ENCODE data around the gene CEACAM1. TPM values are rescaled to one million over a fixed set of nuclear protein-coding genes. Genes with fewer than 3 reads are reported as not detected.

Gene CEACAM1
- total and polyA plus RNA-seq, 2 donors (not counting 1 experiment from before 2014, with no cell fraction given), result 0.03 TPM; not detected in 1

GRCh38 chr19:42498169-42498757 is 30.0 kb downstream of the CEACAM1 start:
- Histone ChIP-seq H3K4me1 (ENCODE audit: control insufficient read depth, extremely low read depth, insufficient read depth, low read length) (no peaks in the 10 kb centered on the region), H4K20me1 (ENCODE audit: control insufficient read depth, extremely low read depth, insufficient read depth, low read length) (no peaks in the 10 kb centered on the region), H3K27me3 (ENCODE audit: control insufficient read depth, insufficient read depth, low read length) (peaks cover 10% of the 10 kb centered on the region), H3K27ac (ENCODE audit: insufficient read depth, low read length) (no peak overlapping the region), H3K36me3 (ENCODE audit: control insufficient read depth, insufficient read depth, low read length) (no peaks in the 10 kb centered on the region), H3K79me2 (ENCODE audit: control insufficient read depth, insufficient read depth, low read length) (no peaks in the 10 kb centered on the region), H3K9me3 (ENCODE audit: control insufficient read depth, insufficient read depth, low read depth, low read length) (no peaks in the 10 kb centered on the region), H2AFZ (ENCODE audit: low read length) (no peak overlapping the region), H3K4me2 (ENCODE audit: extremely low read depth, insufficient read depth, low read length) (no peak overlapping the region), H3K4me3 (replicated peaks in 1 of 4; ENCODE audit: control extremely low read depth in 1 of 4, insufficient read depth in 1 of 4, low read depth in 3 of 4, low read length in 4 of 4) (no peak overlapping the region), H3K9ac (ENCODE audit: insufficient read depth, low read length) (no peak overlapping the region)
- no peak for DNase-seq (ENCODE audit: low read depth in 2 of 2)
- TF ChIP-seq EZH2 (IDR thresholded peaks at IDR 0.05; ENCODE audit: low read length, missing control alignments) (no peak), CTCF (conservative IDR thresholded peaks at IDR 0.05 in 1 of 2, IDR thresholded peaks at IDR 0.05 in 1 of 2; ENCODE audit: low read depth in 1 of 2, low read length in 2 of 2) (no peak)

- H3K79me2 ChIP-seq (ENCODE audit: control insufficient read depth, insufficient read depth, low read length), result no peaks in the 10 kb centered on the region
- no peak overlapping the region for H3K9ac ChIP-seq (ENCODE audit: insufficient read depth, low read length)
- no peak for TF ChIP-seq EZH2 (IDR thresholded peaks at IDR 0.05; ENCODE audit: low read length, missing control alignments)
- no peak for TF ChIP-seq CTCF (conservative IDR thresholded peaks at IDR 0.05 in 1 of 2, IDR thresholded peaks at IDR 0.05 in 1 of 2; ENCODE audit: low read depth in 1 of 2, low read length in 2 of 2)
- H2AFZ ChIP-seq (ENCODE audit: low read length), result no peak overlapping the region
- no peaks in the 10 kb centered on the region for H3K4me1 ChIP-seq (ENCODE audit: control insufficient read depth, extremely low read depth, insufficient read depth, low read length)
- H3K27ac ChIP-seq (ENCODE audit: insufficient read depth, low read length), result no peak overlapping the region
- H3K9me3 ChIP-seq (ENCODE audit: control insufficient read depth, insufficient read depth, low read depth, low read length), result no peaks in the 10 kb centered on the region
- no peak for DNase-seq (ENCODE audit: low read depth in 2 of 2)
- no peaks in the 10 kb centered on the region for H4K20me1 ChIP-seq (ENCODE audit: control insufficient read depth, extremely low read depth, insufficient read depth, low read length)
- no peak overlapping the region for H3K4me2 ChIP-seq (ENCODE audit: extremely low read depth, insufficient read depth, low read length)
- H3K27me3 ChIP-seq (ENCODE audit: control insufficient read depth, insufficient read depth, low read length), result peaks cover 10% of the 10 kb centered on the region
- no peak overlapping the region for H3K4me3 ChIP-seq (replicated peaks in 1 of 4; ENCODE audit: control extremely low read depth in 1 of 4, insufficient read depth in 1 of 4, low read depth in 3 of 4, low read length in 4 of 4)
- H3K36me3 ChIP-seq (ENCODE audit: control insufficient read depth, insufficient read depth, low read length), result no peaks in the 10 kb centered on the region
These were observed 30.7 kb downstream of the CEACAM1 start for GRCh38 chr19:42497492-42498168.

DNA sequence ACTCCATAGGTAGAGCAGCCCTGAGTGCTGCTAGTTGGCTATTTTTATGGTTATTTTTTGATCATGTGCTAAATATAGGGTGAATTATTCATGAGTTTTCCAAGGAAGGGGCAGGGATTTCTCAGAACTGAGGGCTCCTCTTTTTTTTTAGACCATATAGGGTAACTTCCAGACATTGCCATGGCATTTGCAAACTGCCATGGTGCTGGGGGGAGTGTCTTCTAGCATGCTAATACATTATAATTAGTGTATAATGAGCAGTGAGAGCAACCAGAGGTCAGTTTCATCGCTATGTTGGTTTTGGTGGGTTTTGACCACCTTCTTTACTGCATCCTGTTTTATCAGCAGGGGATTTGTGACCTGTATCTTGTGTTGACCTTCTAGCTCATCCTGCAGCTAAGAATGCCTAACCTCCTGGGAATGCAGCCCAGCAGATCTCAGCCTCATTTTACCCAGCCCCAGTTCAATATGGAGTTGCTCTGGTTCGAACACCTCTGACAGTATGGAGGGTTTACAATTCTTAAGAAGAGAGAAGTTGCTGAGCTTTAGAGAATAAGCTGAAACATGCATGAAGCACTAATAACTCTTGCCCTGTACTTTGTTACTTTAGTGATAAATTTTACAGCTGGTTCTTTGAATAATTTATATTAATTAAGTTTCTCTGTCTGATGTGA is 31.7 kb downstream of the CEACAM1 start:
- no peak overlapping the region for H3K27ac ChIP-seq (ENCODE audit: insufficient read depth, low read length)
- H3K4me3 ChIP-seq (replicated peaks in 1 of 4; ENCODE audit: control extremely low read depth in 1 of 4, insufficient read depth in 1 of 4, low read depth in 3 of 4, low read length in 4 of 4), result no peak overlapping the region
- H3K36me3 ChIP-seq (ENCODE audit: control insufficient read depth, insufficient read depth, low read length), result no peaks in the 10 kb centered on the region
- H3K9me3 ChIP-seq (ENCODE audit: control insufficient read depth, insufficient read depth, low read depth, low read length), result no peaks in the 10 kb centered on the region
- H4K20me1 ChIP-seq (ENCODE audit: control insufficient read depth, extremely low read depth, insufficient read depth, low read length), result no peaks in the 10 kb centered on the region
- peaks cover 10% of the 10 kb centered on the region for H3K27me3 ChIP-seq (ENCODE audit: control insufficient read depth, insufficient read depth, low read length)
- no peak overlapping the region for H3K9ac ChIP-seq (ENCODE audit: insufficient read depth, low read length)
- no peaks in the 10 kb centered on the region for H3K4me1 ChIP-seq (ENCODE audit: control insufficient read depth, extremely low read depth, insufficient read depth, low read length)
- DNase-seq (ENCODE audit: low read depth in 2 of 2), result no peak
- no peaks in the 10 kb centered on the region for H3K79me2 ChIP-seq (ENCODE audit: control insufficient read depth, insufficient read depth, low read length)
- no peak overlapping the region for H3K4me2 ChIP-seq (ENCODE audit: extremely low read depth, insufficient read depth, low read length)
- no peak overlapping the region for H2AFZ ChIP-seq (ENCODE audit: low read length)
- TF ChIP-seq EZH2 (IDR thresholded peaks at IDR 0.05; ENCODE audit: low read length, missing control alignments), result no peak
- TF ChIP-seq CTCF (conservative IDR thresholded peaks at IDR 0.05 in 1 of 2, IDR thresholded peaks at IDR 0.05 in 1 of 2; ENCODE audit: low read depth in 1 of 2, low read length in 2 of 2), result no peak

Measured in fibroblast of lung (primary cell).